GM19438 (cell line): ENCODE measurements around the gene ALG10B.
"Not testable (repeated sequence)": the region's sequence is repeated elsewhere in the genome, so short reads cannot be mapped to it uniquely, and the experiment has no call there.

ENCODE experiments used
- ATAC-seq: cut with Tn5 transposase; IDR thresholded peaks from one replicate; pipeline ENCODE4 v1.9.1; 2021; ENCODE audit warnings: low read depth; ENCODE audit not compliant: unreplicated experiment

Gene ALG10B

GRCh38 chr12:38316391-38317129 is at the start of gene ALG10B:
Gene ALG10B (plus strand): TSS chr12:38316774. CDS start chr12:38316894, 120 bp downstream.
- peak; percentile 99 for ATAC-seq

GRCh38 chr12:38268612-38269011 is 48.0 kb upstream of the ALG10B start:
- ATAC-seq = no peak

GRCh38 chr12:38269897-38270296 is 46.7 kb upstream of the ALG10B start:
- ATAC-seq = no peak

GRCh38 chr12:38279756-38280155 is 36.8 kb upstream of the ALG10B start:
- ATAC-seq = no peak

GRCh38 chr12:38282886-38283285 is 33.7 kb upstream of the ALG10B start:
- no peak for ATAC-seq

- no peak for ATAC-seq
Measured at GRCh38 chr12:38289396-38289795, 27.2 kb upstream of the ALG10B start.

- no peak for ATAC-seq
Measured at GRCh38 chr12:38291160-38291559, 25.4 kb upstream of the ALG10B start.

- ATAC-seq = not testable (repeated sequence)
Measured at GRCh38 chr12:38302972-38303371, 13.6 kb upstream of the ALG10B start.

GRCh38 chr12:38321966-38322365 is 5.4 kb downstream of the ALG10B start:
- not testable (repeated sequence) for ATAC-seq

- ATAC-seq = no peak
Measured at GRCh38 chr12:38324912-38325311, 8.3 kb downstream of the ALG10B start.

- ATAC-seq = no peak
Measured at GRCh38 chr12:38327356-38327755, 10.8 kb downstream of the ALG10B start.

- no peak for ATAC-seq
Measured at GRCh38 chr12:38328306-38328895, 11.8 kb downstream of the ALG10B start.

GRCh38 chr12:38330414-38330813 is 13.8 kb downstream of the ALG10B start:
- not testable (repeated sequence) for ATAC-seq

- no peak for ATAC-seq
Measured at GRCh38 chr12:38332814-38333213, 16.2 kb downstream of the ALG10B start.

- ATAC-seq = no peak
Measured at GRCh38 chr12:38342444-38342843, 25.9 kb downstream of the ALG10B start.

GRCh38 chr12:38343256-38343655 is 26.7 kb downstream of the ALG10B start:
- not testable (repeated sequence) for ATAC-seq

GRCh38 chr12:38343916-38344315 is 27.3 kb downstream of the ALG10B start:
- ATAC-seq = not testable (repeated sequence)

- peak; percentile 87 for ATAC-seq
Measured at GRCh38 chr12:38350342-38351174, 34.0 kb downstream of the ALG10B start.

- ATAC-seq = not testable (repeated sequence)
Measured at GRCh38 chr12:38351175-38351508, 34.6 kb downstream of the ALG10B start.

GRCh38 chr12:38367506-38367905 is 50.9 kb downstream of the ALG10B start:
- ATAC-seq = no peak

- no peak for ATAC-seq
Measured at GRCh38 chr12:38370311-38370710, 53.7 kb downstream of the ALG10B start.
